Esophagus squamous epithelium (tissue), 4 donors: Measurements from ENCODE around the gene ADGRV1.

Source experiments
- CTCF ChIP-seq, 6 experiments: fragments of 450-650 bp in 4 of 6; fragments of 200-600 bp in 2 of 6; sonication (generic) in 2 of 6; IDR thresholded peaks; one replicate each; pipeline ENCODE4 v1.5.1; 2016 to 2019; ENCODE audit warnings: antibody characterized with exemption in 6 of 6, mild to moderate bottlenecking in 4 of 6, moderate library complexity in 4 of 6
- POLR2A ChIP-seq, 4 donors: fragments of 450-650 bp; IDR thresholded peaks; one replicate each; pipeline ENCODE4 v1.6.1; 2017; ENCODE audit warnings: antibody characterized with exemption in 4 of 4, mild to moderate bottlenecking in 4 of 4, moderate library complexity in 3 of 4

- TF ChIP-seq CTCF (IDR thresholded peaks at IDR 0.05) (no peak), POLR2A (IDR thresholded peaks at IDR 0.05) (no peak)
Observed at GRCh38 chr5:90626493-90626892, 67.9 kb downstream of the ADGRV1 start.
